GM10248 (cell line): ENCODE measurements around the gene NECAB3.

Experiments used
- CTCF ChIA-PET: fragments of 300-600 bp; sonication (Branson Sonifier 250); formaldehyde crosslinking; extraction: SDS; loops from one replicate; lab custom pipeline; 2021; ENCODE audit warnings: antibody characterized with exemption; lab: Yijun Ruan, JAX
- POLR2A ChIA-PET: fragments of 350-650 bp; sonication (Branson Sonifier 250); formaldehyde crosslinking; extraction: SDS; loops from one replicate; lab custom pipeline; 2020; ENCODE audit warnings: antibody characterized with exemption; lab: Yijun Ruan, JAX
- DNase-seq: peaks from one replicate; pipeline ENCODE4 v3.0.0; 2012; ENCODE audit errors: extremely low spot score
- CTCF ChIP-seq: IDR thresholded peaks from 2 replicates; pipeline ENCODE4 v1.5.1; 2012; ENCODE audit warnings: mild to moderate bottlenecking, low read depth; ENCODE audit errors: extremely low read depth, missing control alignments, control extremely low read depth

NECAB3 gene

GRCh38 chr20:33679758-33680485 lies 5.7 kb upstream of the NECAB3 start:
- DNase-seq = peak; percentile 81
- no peak for TF ChIP-seq CTCF
- CTCF ChIA-PET = interaction anchor here (0.9 to 5.2 kb wide), 5 partner anchors 9 to 40 kb away, joined by 3 to 61 read pairs (median 3); partner anchors contain the start of genes ACTL10 and PXMP4
- POLR2A ChIA-PET = interaction anchor here (1.5 kb wide), 1 partner anchor 13 kb away, joined by 5 read pairs; the partner anchor contains the start of gene ACTL10

- ChIA-PET CTCF (interaction anchor here (1.7 to 5.2 kb wide), 2 partner anchors 10 to 11 kb away, joined by 8 to 61 read pairs; partner anchors contain the start of gene ACTL10), POLR2A (no interaction called here)
- DNase-seq = no peak
- TF ChIP-seq CTCF = no peak
These were observed 3.9 kb upstream of the NECAB3 start for GRCh38 chr20:33677991-33678702.

DNA sequence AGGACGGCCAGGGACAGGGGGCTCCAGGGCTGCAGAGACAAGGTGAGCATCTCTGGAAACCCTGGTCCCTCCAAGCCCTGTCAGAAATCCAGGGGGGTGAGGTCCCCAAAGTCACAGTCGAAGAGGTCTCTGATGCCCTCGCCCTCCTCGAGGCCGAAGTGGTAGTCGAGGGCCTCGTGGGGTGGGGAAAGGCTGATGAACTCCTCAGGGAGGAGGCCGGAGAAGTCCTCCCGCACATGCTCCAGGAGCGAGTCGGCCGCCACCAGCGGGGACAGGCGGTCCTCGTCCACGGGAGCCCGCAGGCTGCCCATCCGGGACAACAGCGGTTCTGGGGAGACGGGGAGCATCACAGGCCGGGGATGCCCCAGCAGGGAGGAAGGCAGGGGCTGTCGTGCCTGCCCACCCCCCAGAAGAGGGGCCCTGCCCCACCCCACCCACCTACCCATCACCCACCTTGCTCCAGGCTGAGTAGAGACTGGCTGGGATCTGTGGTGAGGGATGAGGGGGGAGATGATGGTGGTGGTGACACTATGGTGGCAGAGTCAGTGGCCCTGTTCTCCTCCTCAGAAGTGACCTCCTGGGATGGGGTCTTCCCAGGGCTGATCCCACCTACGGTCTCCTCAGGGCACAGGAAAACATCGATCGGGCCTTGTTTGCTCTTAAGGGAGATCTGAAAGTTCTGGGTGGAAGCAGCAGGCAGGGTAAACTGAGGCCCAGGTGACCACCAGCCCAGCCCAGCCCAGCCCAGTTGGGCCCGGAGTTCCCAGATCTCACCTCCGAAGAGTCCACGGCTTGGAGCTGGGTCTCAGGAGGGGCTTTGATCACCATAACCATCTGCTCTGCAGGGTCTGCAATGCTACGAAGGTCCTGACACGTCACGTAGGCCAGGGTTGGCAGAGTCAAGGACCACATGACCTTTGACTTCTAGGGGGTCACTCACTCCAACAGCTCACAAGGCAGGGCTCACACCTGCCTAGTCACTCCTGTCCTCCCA lies 2.7 kb upstream of the NECAB3 start:
- TF ChIP-seq CTCF = no peak
- ChIA-PET CTCF (interaction anchor here (1.7 kb wide), 1 partner anchor 8 kb away, joined by 8 read pairs; no protein-coding TSS in a partner anchor), POLR2A (interaction anchor here (0.6 kb wide), 1 partner anchor 1496 kb away, joined by 3 read pairs; no protein-coding TSS in a partner anchor)
- no peak for DNase-seq

DNA sequence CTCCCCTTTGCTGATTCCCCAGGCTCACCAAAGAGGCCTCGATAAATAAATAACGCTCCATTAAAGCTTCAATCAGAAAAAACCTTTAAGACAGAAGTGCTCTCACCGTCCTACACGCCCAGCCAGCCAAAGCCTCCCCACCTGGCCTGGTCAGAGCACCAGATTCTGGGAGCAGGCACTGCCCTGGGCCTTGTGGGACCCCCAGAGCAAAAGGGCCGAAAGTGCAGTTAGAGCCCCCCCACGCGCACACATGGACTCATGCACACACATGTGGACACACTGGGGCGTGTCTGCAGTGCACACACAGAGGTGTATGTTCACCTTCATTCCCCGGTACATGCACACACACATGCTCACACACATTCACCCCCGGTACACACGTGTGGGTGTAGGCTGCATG lies 1.9 kb upstream of the NECAB3 start:
- POLR2A ChIA-PET = interaction anchor here (0.9 kb wide), 1 partner anchor 13 kb away, joined by 3 read pairs; no protein-coding TSS in a partner anchor
- DNase-seq = no peak
- no peak for TF ChIP-seq CTCF
- CTCF ChIA-PET = interaction anchor here (1.2 kb wide), 1 partner anchor 9 kb away, joined by 3 read pairs; the partner anchor contains the start of gene ACTL10

DNA sequence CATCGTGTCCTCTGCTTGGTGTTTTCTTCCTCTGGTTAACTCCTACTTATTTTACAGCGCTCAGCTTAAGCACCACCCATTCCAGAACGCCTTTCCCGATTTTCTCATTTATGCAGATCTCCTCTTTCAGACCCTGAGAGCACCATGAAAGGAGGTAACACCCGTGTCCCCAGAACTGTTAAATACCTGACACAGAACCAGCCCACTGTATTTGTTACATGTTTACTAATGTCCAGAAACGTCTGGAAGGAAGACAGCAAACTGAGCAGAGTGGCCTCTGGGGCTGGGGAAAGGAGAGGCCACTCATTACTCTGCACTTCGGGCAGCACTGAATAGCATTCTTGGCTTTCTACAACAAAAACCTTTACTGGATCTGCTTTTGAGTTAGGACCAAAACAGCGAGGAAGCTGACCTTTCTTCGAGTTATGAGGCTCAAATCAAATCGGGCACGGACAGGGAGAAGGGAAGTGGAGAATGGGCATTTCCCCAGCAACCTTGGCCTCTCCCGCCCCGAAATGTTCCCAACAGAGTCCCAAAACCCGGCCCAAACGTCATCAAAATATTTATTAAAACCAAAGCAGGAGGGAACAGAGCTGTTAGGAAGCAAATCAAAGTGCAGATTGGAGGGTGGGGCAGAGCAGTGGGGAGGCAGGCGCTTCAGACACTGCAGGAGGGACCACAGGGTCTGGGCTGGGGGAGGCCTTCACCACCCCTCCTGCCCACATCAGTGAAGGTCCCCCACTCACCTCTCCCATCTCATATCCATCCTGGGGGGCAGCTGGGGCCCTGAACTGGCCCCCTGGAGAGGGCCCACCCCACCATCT lies 1.1 kb upstream of the NECAB3 start:
- TF ChIP-seq CTCF = no peak
- DNase-seq = no peak
- CTCF ChIA-PET = interaction anchor here (1.2 to 1.3 kb wide), 2 partner anchors 9 to 10 kb away, joined by 3 read pairs; partner anchors contain the start of gene ACTL10
- POLR2A ChIA-PET = interaction anchor here (0.9 kb wide), 1 partner anchor 12 kb away, joined by 3 read pairs; no protein-coding TSS in a partner anchor
